RWPE1 (cell line): Measurements from ENCODE around the gene EDARADD.

ENCODE experiments used
- CTCF ChIA-PET: fragments of 350-600 bp; sonication (Branson Sonifier 250); formaldehyde crosslinking; extraction: SDS; loops from one replicate; lab custom pipeline; 2021; lab: Yijun Ruan, JAX
- POLR2A ChIA-PET: fragments of 400-600 bp; formaldehyde crosslinking; extraction: SDS; loops from one replicate; lab custom pipeline; 2020; ENCODE audit warnings: antibody characterized with exemption; ENCODE audit not compliant: low non-redundant PET; lab: Yijun Ruan, JAX
- DNase-seq: peaks from one replicate; pipeline ENCODE4 v3.0.0; 2012; ENCODE audit warnings: low spot score
- H3K27ac ChIP-seq: fragments of 450-650 bp; 2 replicates; pipeline ENCODE4 v1.5.1; 2017
- CTCF ChIP-seq: fragments of 450-650 bp; conservative IDR thresholded peaks from 2 replicates; pipeline ENCODE4 v1.5.1; 2017; ENCODE audit warnings: low read depth, mild to moderate bottlenecking

EDARADD gene

GRCh38 chr1:236391008-236391407 lies 3.1 kb upstream of the EDARADD start:
- POLR2A ChIA-PET = no interaction called here
- DNase-seq = no peak
- CTCF ChIA-PET = no interaction called here
- H3K27ac ChIP-seq = no peak overlapping the region
- TF ChIP-seq CTCF = no peak

- POLR2A ChIA-PET = interaction anchor here (0.6 kb wide), 1 partner anchor 74 kb away, joined by 3 read pairs; no protein-coding TSS in a partner anchor
- no peak for DNase-seq
- CTCF ChIA-PET = interaction anchor here (0.6 kb wide), 1 partner anchor 1351 kb away, joined by 9 read pairs; no protein-coding TSS in a partner anchor
- TF ChIP-seq CTCF = no peak
- H3K27ac ChIP-seq = no peak overlapping the region
These were observed 1.9 kb upstream of the EDARADD start for GRCh38 chr1:236392182-236392581.

GRCh38 chr1:236394879-236395229 lies 768 bp downstream of the EDARADD start:
- peak; percentile 36 for DNase-seq
- TF ChIP-seq CTCF = no peak
- ChIA-PET POLR2A (no interaction called here), CTCF (interaction anchor here (1.1 kb wide), 1 partner anchor 12 kb away, joined by 3 read pairs; no protein-coding TSS in a partner anchor)
- peak overlapping the region; percentile 68 for H3K27ac ChIP-seq

GRCh38 chr1:236395230-236395946 lies 1.3 kb downstream of the EDARADD start:
- peak overlapping the region; percentile 68 for H3K27ac ChIP-seq
- no peak for TF ChIP-seq CTCF
- peak; percentile 24 for DNase-seq
- POLR2A ChIA-PET = interaction anchor here (0.6 kb wide), 1 partner anchor 24 kb away, joined by 6 read pairs; no protein-coding TSS in a partner anchor
- CTCF ChIA-PET = interaction anchor here (0.6 to 0.7 kb wide), 3 partner anchors 13 to 196 kb away, joined by 3 read pairs; no protein-coding TSS in a partner anchor

- peak overlapping the region; percentile 68; the same call in 1 of the 2 replicates for H3K27ac ChIP-seq
- CTCF ChIA-PET = interaction anchor here (0.6 to 0.7 kb wide), 3 partner anchors 13 to 195 kb away, joined by 3 read pairs; no protein-coding TSS in a partner anchor
- peak; percentile 45 for DNase-seq
- TF ChIP-seq CTCF = no peak
- POLR2A ChIA-PET = no interaction called here
These were observed 2.0 kb downstream of the EDARADD start for GRCh38 chr1:236395947-236396664.

GRCh38 chr1:236396665-236397043 lies 2.6 kb downstream of the EDARADD start:
- no peak overlapping the region for H3K27ac ChIP-seq
- no peak for DNase-seq
- ChIA-PET POLR2A (no interaction called here), CTCF (no interaction called here)
- TF ChIP-seq CTCF = no peak
